ENCODE results near the gene AVPI1.

The AVPI1 gene

GRCh38 chr10:97632949-97633884 lies 53.8 kb downstream of the AVPI1 start, which contains the start of gene MORN4:
Gene MORN4 (minus strand): TSS chr10:97633500. CDS start chr10:97619653, 13,847 bp downstream.
- TF ChIP-seq POU2F2 (IDR thresholded peaks at IDR 0.05; ENCODE audit: low read depth, low read length) (no peak), PAX5 (IDR thresholded peaks at IDR 0.05; ENCODE audit: insufficient read depth, low read length, severe bottlenecking) (no peak), POLR2AphosphoS5 (IDR thresholded peaks at IDR 0.05; ENCODE audit: low read depth, low read length) (no peak), TAF1 (IDR thresholded peaks at IDR 0.05; ENCODE audit: low read depth, low read length) (peak; percentile 51; the same call in 1 of the 2 replicates)
- FAIRE-seq: peak; percentile 85
- DNase-seq (ENCODE audit: insufficient read length, low spot score): peak; percentile 88

DNA sequence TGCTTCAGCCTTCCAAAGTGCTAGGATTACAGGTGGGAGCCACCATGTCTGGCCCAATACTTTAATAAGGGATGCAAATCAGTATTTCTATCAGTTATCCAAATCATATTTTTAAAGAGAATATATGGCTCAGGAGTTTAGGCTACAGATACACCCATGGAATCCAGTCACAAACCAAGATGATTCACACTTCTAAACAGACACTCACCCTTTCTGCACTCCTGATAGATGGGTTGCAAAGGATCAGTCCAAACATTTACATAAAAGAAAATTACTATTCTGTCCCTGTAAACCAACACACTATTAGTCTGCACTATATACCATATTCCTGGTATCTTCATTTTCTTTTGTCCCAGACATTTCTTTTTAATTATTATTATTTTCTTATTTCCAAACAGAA lies 55.9 kb downstream of the AVPI1 start:
- FAIRE-seq: no peak
- no peak for DNase-seq (ENCODE audit: insufficient read length, low spot score)
- TF ChIP-seq POLR2AphosphoS5 (IDR thresholded peaks at IDR 0.05; ENCODE audit: low read depth, low read length) (no peak), PAX5 (IDR thresholded peaks at IDR 0.05; ENCODE audit: insufficient read depth, low read length, severe bottlenecking) (no peak), TAF1 (IDR thresholded peaks at IDR 0.05; ENCODE audit: low read depth, low read length) (no peak), POU2F2 (IDR thresholded peaks at IDR 0.05; ENCODE audit: low read depth, low read length) (no peak), POLR2A (IDR thresholded peaks at IDR 0.05; ENCODE audit: low read depth, low read length) (no peak), SPI1 (IDR thresholded peaks at IDR 0.05; ENCODE audit: low read depth, low read length) (no peak)

GRCh38 chr10:97629289-97629688 lies 57.8 kb downstream of the AVPI1 start:
- no peak for DNase-seq (ENCODE audit: insufficient read length, low spot score)
- no peak for FAIRE-seq
- no peak for TF ChIP-seq SPI1 (IDR thresholded peaks at IDR 0.05; ENCODE audit: low read depth, low read length)
- TF ChIP-seq POLR2A (IDR thresholded peaks at IDR 0.05; ENCODE audit: low read depth, low read length): no peak
- TF ChIP-seq PAX5 (IDR thresholded peaks at IDR 0.05; ENCODE audit: insufficient read depth, low read length, severe bottlenecking): no peak
- no peak for TF ChIP-seq POU2F2 (IDR thresholded peaks at IDR 0.05; ENCODE audit: low read depth, low read length)
- no peak for TF ChIP-seq TAF1 (IDR thresholded peaks at IDR 0.05; ENCODE audit: low read depth, low read length)
- TF ChIP-seq POLR2AphosphoS5 (IDR thresholded peaks at IDR 0.05; ENCODE audit: low read depth, low read length): no peak

- DNase-seq (ENCODE audit: insufficient read length, low spot score) (no peak), FAIRE-seq (no peak)
- TF ChIP-seq SPI1 (IDR thresholded peaks at IDR 0.05; ENCODE audit: low read depth, low read length): no peak
- no peak for TF ChIP-seq POU2F2 (IDR thresholded peaks at IDR 0.05; ENCODE audit: low read depth, low read length)
- no peak for TF ChIP-seq POLR2A (IDR thresholded peaks at IDR 0.05; ENCODE audit: low read depth, low read length)
- no peak for TF ChIP-seq TAF1 (IDR thresholded peaks at IDR 0.05; ENCODE audit: low read depth, low read length)
- no peak for TF ChIP-seq PAX5 (IDR thresholded peaks at IDR 0.05; ENCODE audit: insufficient read depth, low read length, severe bottlenecking)
- no peak for TF ChIP-seq POLR2AphosphoS5 (IDR thresholded peaks at IDR 0.05; ENCODE audit: low read depth, low read length)
Measured at GRCh38 chr10:97628228-97628627, 58.8 kb downstream of the AVPI1 start.

DNA sequence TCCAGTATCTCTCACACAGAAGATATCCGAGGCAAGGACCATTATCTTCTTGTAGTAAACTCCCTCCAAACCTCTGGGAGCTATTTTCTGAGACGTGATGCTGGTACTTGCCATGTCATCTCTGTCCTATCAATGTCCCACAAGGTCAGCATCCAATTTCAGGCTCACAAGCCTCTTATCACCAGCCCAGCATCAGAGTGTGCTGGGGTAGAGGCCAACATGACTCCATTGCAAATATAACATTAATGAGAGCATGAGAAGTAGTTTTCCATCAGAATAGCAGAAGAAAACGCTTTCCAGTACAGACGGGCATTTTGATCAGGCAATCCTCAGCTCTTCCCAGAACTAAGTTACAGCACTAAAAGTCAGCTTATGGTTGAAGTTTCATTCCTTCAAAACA lies 59.3 kb downstream of the AVPI1 start:
- TF ChIP-seq POLR2AphosphoS5 (IDR thresholded peaks at IDR 0.05; ENCODE audit: low read depth, low read length) (no peak), SPI1 (IDR thresholded peaks at IDR 0.05; ENCODE audit: low read depth, low read length) (no peak), POU2F2 (IDR thresholded peaks at IDR 0.05; ENCODE audit: low read depth, low read length) (no peak), TAF1 (IDR thresholded peaks at IDR 0.05; ENCODE audit: low read depth, low read length) (no peak), PAX5 (IDR thresholded peaks at IDR 0.05; ENCODE audit: insufficient read depth, low read length, severe bottlenecking) (no peak), POLR2A (IDR thresholded peaks at IDR 0.05; ENCODE audit: low read depth, low read length) (no peak)

More for the DNA sequence above, 59.3 kb downstream of the AVPI1 start:
- FAIRE-seq: no peak
- no peak for DNase-seq (ENCODE audit: insufficient read length, low spot score)
